BJ (cell line): ENCODE data around the gene PRKAG2. TPM values are rescaled to one million over a fixed set of nuclear protein-coding genes. Genes with fewer than 3 reads are reported as not detected.

Source experiments
- CTCF ChIA-PET: fragments of 350-600 bp; formaldehyde crosslinking; extraction: SDS; loops from one replicate; lab custom pipeline; 2021; ENCODE audit warnings: antibody characterized with exemption, inconsistent platforms; lab: Yijun Ruan, JAX
- POLR2A ChIA-PET: fragments of 300-600 bp; sonication (Branson Sonifier 250); formaldehyde crosslinking; extraction: SDS; loops from one replicate; lab custom pipeline; 2021; ENCODE audit warnings: antibody characterized with exemption; lab: Charles Lee
- DNase-seq: peaks from one replicate; pipeline ENCODE4 v3.0.0-alpha.2; 2011; ENCODE audit warnings: low read depth
- H3K27me3 ChIP-seq: 2 replicates; pipeline ENCODE4 v1.6.0; 2011; ENCODE audit warnings: low read length; ENCODE audit not compliant: control insufficient read depth, insufficient read depth
- H3K36me3 ChIP-seq: 2 replicates; pipeline ENCODE4 v1.5.1; 2011; ENCODE audit warnings: low read length; ENCODE audit not compliant: control insufficient read depth, insufficient read depth
- H3K4me3 ChIP-seq: 2 replicates; pipeline ENCODE4 v1.5.1; 2011; ENCODE audit warnings: low read depth, mild to moderate bottlenecking, control low read depth, low read length
- CTCF ChIP-seq: IDR thresholded peaks from 2 replicates; pipeline ENCODE4 v1.5.1; 2011; ENCODE audit warnings: low read depth, mild to moderate bottlenecking, control low read depth, inconsistent platforms, low read length, moderate library complexity; ENCODE audit not compliant: insufficient read depth
- polyA plus RNA-seq: library from polyadenylated mRNA; depleted of rRNA; stranded (reverse); fragments of >200 nt; gene quantifications from 2 replicates; pipeline ENCODE4 v1.2.3, GENCODE V29; 2011

Gene PRKAG2
- polyA plus RNA-seq, 1 experiment, result 11.3 TPM

GRCh38 chr7:151513133-151513532 lies 363.8 kb downstream of the PRKAG2 start:
- Histone ChIP-seq H3K27me3 (no peaks in the 10 kb centered on the region), H3K36me3 (no peaks in the 10 kb centered on the region), H3K4me3 (no peak overlapping the region)
- ChIA-PET CTCF (interaction anchor here (2.1 kb wide), 1 partner anchor 64 kb away, joined by 5 read pairs; no protein-coding TSS in a partner anchor), POLR2A (interaction anchor here (0.5 kb wide), 1 partner anchor 8 kb away, joined by 3 read pairs; no protein-coding TSS in a partner anchor)
- no peak for DNase-seq
- TF ChIP-seq CTCF, result no peak

- CTCF ChIA-PET, result no interaction called here
These were observed 364.6 kb downstream of the PRKAG2 start for GRCh38 chr7:151512353-151512752.

GRCh38 chr7:151511946-151512345 lies 365.0 kb downstream of the PRKAG2 start:
- POLR2A ChIA-PET, result no interaction called here
- H3K27me3 ChIP-seq, result no peaks in the 10 kb centered on the region
- no peak for DNase-seq
- CTCF ChIA-PET, result no interaction called here
- H3K4me3 ChIP-seq, result no peak overlapping the region
- no peaks in the 10 kb centered on the region for H3K36me3 ChIP-seq
- TF ChIP-seq CTCF, result no peak

More at GRCh38 chr7:151512353-151512752, 364.6 kb downstream of the PRKAG2 start:
- TF ChIP-seq CTCF, result no peak
- Histone ChIP-seq H3K27me3 (no peaks in the 10 kb centered on the region), H3K4me3 (no peak overlapping the region), H3K36me3 (no peaks in the 10 kb centered on the region)
- POLR2A ChIA-PET, result no interaction called here
- DNase-seq, result no peak

- no peaks in the 10 kb centered on the region for H3K27me3 ChIP-seq
- no peaks in the 10 kb centered on the region for H3K36me3 ChIP-seq
- CTCF ChIA-PET, result no interaction called here
- DNase-seq, result no peak
- POLR2A ChIA-PET, result no interaction called here
- no peak for TF ChIP-seq CTCF
- no peak overlapping the region for H3K4me3 ChIP-seq
These were observed 365.6 kb downstream of the PRKAG2 start for GRCh38 chr7:151511270-151511669.

GRCh38 chr7:151509670-151510333 lies 367.1 kb downstream of the PRKAG2 start:
- Histone ChIP-seq H3K4me3 (no peak overlapping the region), H3K27me3 (no peaks in the 10 kb centered on the region), H3K36me3 (no peaks in the 10 kb centered on the region)
- ChIA-PET POLR2A (no interaction called here), CTCF (interaction anchor here (0.7 kb wide), 1 partner anchor 143 kb away, joined by 3 read pairs; no protein-coding TSS in a partner anchor)
- no peak for TF ChIP-seq CTCF
- no peak for DNase-seq
